EH (cell line): ENCODE results near the gene TM4SF4.

Experiments
- DNase-seq: peaks from one replicate; pipeline ENCODE4 v3.0.0-alpha.2; 2015; ENCODE audit warnings: low read depth

TM4SF4 gene

GRCh38 chr3:149512073-149512782 is 37.7 kb downstream of the TM4SF4 start:
- peak; percentile 72 for DNase-seq

- no peak for DNase-seq
Measured at GRCh38 chr3:149514471-149514870, 40.0 kb downstream of the TM4SF4 start.

GRCh38 chr3:149515249-149515648 is 40.8 kb downstream of the TM4SF4 start:
- DNase-seq: no peak

- DNase-seq: no peak
Measured at GRCh38 chr3:149516920-149517319, 42.4 kb downstream of the TM4SF4 start.

GRCh38 chr3:149519912-149520311 is 45.4 kb downstream of the TM4SF4 start:
- no peak for DNase-seq

GRCh38 chr3:149523512-149524299 is 49.2 kb downstream of the TM4SF4 start:
- DNase-seq: no peak

GRCh38 chr3:149527531-149528339 is 53.2 kb downstream of the TM4SF4 start:
- DNase-seq: no peak

GRCh38 chr3:149528340-149528650 is 53.8 kb downstream of the TM4SF4 start:
- DNase-seq: peak; percentile 40

- DNase-seq: no peak
Measured at GRCh38 chr3:149529099-149529498, 54.6 kb downstream of the TM4SF4 start.

- no peak for DNase-seq
Measured at GRCh38 chr3:149532489-149533180, 58.1 kb downstream of the TM4SF4 start.

- no peak for DNase-seq
Measured at GRCh38 chr3:149534082-149534481, 59.6 kb downstream of the TM4SF4 start.

GRCh38 chr3:149534671-149535332 is 60.3 kb downstream of the TM4SF4 start:
- DNase-seq: peak; percentile 73

GRCh38 chr3:149535333-149535685 is 60.8 kb downstream of the TM4SF4 start:
- DNase-seq: peak; percentile 38

GRCh38 chr3:149536429-149536828 is 61.9 kb downstream of the TM4SF4 start:
- DNase-seq: peak; percentile 38

GRCh38 chr3:149538371-149538770 is 63.9 kb downstream of the TM4SF4 start:
- no peak for DNase-seq

- peak; percentile 73 for DNase-seq
Measured at GRCh38 chr3:149541091-149541491, 66.6 kb downstream of the TM4SF4 start.

GRCh38 chr3:149542375-149543312 is 68.1 kb downstream of the TM4SF4 start:
- peak; percentile 70 for DNase-seq

- DNase-seq: no peak
Measured at GRCh38 chr3:149545049-149545448, 70.6 kb downstream of the TM4SF4 start.

- no peak for DNase-seq
Measured at GRCh38 chr3:149547413-149547812, 72.9 kb downstream of the TM4SF4 start.

GRCh38 chr3:149547954-149548668 is 73.6 kb downstream of the TM4SF4 start:
- peak; percentile 82 for DNase-seq
